HG03558 (cell line): ENCODE results near the gene GGT5.
"Not testable (repeated sequence)": the region's sequence is repeated elsewhere in the genome, so short reads cannot be mapped to it uniquely, and the experiment has no call there.

Source experiments
- ATAC-seq: cut with Tn5 transposase; IDR thresholded peaks from one replicate; pipeline ENCODE4 v1.9.1; 2021; ENCODE audit warnings: moderate number of reproducible peaks; ENCODE audit not compliant: unreplicated experiment; ENCODE audit errors: extremely low read depth

GGT5 gene, protein sequence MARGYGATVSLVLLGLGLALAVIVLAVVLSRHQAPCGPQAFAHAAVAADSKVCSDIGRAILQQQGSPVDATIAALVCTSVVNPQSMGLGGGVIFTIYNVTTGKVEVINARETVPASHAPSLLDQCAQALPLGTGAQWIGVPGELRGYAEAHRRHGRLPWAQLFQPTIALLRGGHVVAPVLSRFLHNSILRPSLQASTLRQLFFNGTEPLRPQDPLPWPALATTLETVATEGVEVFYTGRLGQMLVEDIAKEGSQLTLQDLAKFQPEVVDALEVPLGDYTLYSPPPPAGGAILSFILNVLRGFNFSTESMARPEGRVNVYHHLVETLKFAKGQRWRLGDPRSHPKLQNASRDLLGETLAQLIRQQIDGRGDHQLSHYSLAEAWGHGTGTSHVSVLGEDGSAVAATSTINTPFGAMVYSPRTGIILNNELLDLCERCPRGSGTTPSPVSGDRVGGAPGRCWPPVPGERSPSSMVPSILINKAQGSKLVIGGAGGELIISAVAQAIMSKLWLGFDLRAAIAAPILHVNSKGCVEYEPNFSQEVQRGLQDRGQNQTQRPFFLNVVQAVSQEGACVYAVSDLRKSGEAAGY

DNA sequence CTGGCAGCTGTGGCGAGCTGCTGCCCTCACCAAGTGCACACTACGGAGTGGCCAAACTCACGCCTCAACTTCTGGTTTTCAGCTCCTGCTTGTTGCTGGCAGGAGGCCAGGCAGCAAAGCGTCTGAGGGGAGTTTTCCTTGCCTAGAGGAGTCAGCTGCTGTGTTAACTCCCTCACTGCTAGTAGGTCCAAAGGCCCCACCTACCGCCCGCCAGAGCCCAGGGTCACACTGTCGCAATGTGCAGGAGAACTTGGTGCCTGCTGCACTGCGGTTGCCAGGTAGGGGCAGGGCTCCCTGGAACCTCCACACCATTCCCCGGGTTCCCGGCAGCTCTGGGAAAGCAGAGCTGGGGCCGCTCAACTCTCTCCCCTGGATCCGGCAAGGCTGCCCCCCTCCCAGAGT is at the start of gene GGT5:
TSS of gene GGT5 (minus strand) at position 53 of the 402 bp plus-strand sequence. CDS start 357 bp downstream, outside the sequence.
- not testable (repeated sequence) for ATAC-seq

DNA sequence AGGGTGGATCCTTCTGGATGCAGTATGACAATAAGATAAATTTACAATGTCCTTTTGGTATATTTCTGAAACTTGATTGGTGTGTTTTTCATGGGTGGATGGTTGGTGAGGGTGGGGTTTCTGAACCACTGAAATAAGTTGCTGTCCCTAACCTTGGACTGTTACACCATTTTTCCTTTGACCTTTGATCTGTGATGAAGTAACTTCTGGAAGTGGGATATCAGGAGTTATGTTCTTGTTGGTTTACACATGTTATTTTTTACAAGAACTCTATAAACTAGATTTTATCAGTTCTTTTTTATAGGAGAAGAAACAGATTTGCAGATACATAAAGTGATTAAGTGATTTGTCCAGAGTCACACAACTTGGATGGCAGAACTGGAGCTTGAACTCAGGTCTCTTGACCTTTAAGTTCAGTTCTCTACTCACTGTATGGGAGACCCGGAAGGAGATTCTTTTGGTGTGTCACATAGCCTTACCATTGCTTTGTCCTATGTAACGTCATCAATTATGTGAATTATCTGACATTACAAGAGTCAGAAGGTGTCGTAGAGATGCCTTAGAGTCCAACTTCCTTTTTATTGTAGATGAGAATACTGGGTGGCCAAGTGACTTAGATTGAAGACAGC is 47.4 kb upstream of the GGT5 start:
- ATAC-seq = not testable (repeated sequence)

DNA sequence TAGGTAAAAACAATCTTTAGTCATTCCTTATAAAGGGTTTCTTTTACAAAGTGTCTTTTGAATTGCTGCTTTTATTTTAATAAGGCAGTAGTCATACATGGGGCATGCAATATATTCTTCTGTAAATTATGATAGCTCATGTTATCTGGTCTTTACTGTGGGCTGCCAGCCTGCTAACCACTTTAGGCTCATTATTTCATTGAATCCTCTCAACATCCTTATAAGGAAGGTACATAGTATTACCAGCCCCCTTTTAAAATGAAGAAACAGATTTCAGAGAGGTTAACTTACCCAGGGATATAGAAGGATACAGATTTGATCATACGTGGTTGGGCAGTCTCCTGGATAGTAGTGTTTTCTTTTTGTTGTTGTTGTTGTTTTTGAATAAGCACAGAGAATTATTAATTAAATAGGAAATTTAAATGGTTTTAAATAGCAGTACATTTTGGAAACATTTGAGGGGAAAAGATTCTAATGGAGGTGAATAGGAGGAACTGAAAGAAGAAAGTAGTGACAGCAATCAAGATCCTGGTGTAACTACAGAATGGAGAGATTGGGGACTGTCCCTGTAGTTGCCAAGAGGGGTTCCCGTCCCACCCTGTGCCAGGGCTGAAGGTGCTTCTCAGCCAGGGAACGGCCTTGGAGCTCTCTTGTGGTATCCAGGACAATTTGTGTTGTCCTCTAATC is 46.8 kb upstream of the GGT5 start:
- no peak for ATAC-seq

DNA sequence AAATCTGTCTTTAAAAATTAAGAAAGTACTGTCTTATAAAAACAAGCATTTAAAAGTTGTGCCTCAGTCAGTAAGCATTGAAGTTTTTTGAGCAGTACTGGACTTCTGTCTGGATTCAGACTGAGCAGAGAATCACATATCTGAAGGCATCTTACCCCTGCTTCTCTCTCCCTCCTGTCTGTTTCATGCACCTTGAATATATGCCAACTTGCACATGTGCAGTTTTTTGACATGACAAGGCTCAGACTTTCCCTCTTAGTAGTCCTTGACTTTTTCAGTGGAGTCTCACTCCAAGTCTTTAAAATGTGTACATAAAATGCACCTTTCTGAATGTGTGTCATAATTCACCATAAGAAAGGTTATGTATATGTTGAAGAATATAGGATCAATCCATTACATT is 45.6 kb upstream of the GGT5 start:
- ATAC-seq = no peak

DNA sequence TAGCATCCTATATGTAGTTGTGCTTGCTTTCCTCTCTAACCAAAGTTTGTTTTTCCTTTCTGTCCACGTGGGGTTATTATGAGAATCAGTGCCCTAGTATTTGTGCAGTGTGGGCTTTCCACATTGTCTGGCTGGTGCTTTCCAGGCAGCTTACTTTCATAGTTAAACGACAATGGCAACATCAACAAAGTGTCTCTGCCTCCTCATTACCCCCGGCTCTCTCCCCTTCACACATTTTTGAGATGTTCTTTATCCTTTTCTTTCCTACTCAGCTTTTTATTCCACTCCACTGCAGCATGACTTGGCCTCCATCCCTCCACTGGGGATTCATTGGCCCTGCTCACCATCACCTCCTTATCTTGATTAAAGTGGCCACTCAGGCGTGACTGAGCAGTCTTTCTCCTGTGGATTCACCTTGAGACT is 44.9 kb upstream of the GGT5 start:
- ATAC-seq = no peak

DNA sequence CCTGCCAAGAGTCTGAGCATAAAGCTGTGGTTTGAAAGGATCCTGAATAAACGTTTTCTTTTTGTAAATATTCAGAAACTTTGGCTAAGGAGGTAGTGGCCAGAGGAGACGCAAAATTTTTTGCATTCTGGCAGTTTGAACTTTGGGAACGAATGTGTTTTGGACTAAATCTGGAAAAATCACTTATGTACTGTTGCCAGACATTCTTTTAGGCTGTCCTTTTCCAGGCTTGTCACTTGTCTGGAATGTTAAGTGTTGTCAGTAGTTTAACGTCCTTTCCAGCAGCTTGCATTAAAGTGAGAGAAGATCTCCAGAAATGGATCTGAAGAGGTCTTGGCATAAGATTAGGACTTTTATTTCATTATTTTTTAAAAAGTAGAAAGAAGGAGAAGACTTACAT is 44.2 kb upstream of the GGT5 start:
- no peak for ATAC-seq

DNA sequence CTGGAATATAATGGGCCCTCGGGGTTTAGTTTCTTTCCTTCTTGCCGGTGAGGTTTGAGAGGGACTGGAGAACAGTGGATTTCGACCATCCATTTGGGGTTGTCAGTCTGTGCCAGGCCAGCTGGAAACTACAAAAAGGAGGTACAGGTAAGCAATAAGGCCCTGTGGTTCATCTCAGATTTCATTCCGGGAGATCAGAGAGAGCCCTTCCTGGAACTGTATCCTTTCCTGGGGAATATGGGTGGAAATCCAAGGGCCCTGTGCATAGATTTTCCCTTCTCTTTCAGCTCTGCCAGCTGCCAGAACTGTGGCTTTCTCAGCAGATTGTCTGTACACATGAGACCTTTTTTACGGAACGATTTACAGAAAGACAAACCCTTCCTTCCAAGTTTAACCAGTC is 42.9 kb upstream of the GGT5 start:
- not testable (repeated sequence) for ATAC-seq

DNA sequence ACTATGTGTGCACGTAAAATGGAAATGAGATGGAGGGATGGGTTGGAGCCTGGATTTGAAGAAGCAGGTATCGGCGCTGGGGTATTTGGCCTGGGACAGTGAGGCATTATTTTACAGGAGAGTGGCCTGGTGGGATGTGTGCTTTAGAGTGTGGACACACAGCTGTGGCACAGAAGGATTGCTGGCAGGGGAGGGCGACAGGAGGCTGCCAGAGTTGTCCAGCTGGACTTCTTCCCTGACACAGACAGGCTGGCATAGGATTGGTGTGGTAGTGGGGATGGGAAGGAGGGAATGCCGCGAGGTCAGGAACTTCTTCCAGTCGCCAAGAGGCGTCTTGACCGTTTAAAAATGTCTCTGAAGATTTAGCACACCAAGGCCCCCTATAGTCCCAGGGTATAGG is 42.3 kb upstream of the GGT5 start:
- ATAC-seq = not testable (repeated sequence)

DNA sequence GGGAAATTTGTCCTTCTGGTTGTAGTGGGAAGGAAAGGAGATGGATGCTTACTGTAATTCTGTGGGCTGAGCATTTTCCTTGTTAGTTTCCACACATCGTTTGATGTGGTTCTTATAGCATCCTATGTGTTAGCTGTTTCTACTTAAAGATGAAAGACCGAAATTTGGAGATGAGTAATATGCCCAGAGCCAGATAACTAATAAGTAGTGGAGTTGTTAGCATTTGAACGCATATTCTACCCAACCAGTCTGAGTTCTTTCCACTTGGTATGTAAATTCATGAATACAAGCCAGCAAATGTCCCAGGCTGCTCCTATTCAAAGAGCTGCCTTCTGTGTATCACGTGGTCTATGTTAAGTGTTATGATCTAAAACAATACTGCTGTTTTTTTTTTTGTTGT is 40.4 kb upstream of the GGT5 start:
- no peak for ATAC-seq

DNA sequence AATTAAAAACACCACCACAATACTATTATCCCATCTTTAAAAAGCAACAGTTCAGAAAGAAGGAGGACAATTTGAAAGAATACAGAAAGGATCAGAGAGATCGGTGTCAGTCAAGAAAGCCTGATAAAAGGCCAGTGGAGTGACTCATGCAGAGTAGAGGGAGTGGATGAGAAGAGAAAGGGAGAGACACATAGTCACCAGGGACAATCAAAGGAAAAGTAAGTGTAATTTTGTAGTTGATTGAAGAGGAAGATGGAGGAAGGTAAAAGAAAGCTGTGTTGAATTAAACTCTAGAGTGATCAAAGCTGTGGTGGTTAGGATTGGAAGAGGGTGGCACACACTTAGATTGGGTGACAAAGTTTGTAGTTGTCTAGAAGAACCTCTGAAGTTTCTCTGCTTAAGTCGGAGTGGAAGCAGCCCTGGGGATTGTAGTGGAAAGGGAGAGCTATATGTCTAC is 39.9 kb upstream of the GGT5 start:
- no peak for ATAC-seq

DNA sequence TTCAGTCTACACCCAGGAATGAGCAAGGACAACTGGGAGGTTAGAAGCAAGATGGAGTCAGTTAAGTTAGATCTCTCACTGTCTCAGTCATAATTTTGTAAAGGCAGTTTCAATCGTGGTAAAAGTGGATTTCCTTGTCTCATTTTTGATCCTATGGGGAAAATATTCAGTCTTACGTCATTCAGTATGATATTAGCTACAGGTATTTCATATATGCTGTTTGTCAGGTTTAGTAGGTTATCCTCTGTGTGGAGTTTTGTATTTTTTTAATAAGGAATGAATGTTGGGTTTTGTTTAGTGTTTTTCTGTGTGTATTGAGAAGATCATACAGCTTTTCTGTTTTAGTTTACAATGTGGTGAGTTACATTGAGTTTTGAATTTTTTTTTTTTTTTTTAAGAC is 37.5 kb upstream of the GGT5 start:
- no peak for ATAC-seq

DNA sequence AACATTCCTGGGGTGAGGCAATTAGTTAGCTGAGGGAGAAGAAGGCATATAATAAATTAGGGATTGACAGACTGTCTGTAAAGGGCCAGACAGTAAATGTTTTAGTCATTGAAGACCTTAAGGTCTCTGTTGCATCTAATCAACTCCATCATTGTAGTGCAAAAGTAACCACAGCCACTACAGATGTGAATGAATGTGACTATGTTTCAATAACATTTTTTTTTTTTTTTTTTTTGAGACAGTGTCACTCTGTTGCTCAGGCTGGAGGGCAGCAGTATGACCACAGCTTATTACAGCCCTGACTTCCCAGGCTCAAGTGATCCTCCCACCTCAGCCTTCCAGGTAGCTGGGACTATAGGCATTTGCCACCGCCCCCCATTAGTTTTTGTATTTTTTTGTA is 35.5 kb upstream of the GGT5 start:
- ATAC-seq = not testable (repeated sequence)

DNA sequence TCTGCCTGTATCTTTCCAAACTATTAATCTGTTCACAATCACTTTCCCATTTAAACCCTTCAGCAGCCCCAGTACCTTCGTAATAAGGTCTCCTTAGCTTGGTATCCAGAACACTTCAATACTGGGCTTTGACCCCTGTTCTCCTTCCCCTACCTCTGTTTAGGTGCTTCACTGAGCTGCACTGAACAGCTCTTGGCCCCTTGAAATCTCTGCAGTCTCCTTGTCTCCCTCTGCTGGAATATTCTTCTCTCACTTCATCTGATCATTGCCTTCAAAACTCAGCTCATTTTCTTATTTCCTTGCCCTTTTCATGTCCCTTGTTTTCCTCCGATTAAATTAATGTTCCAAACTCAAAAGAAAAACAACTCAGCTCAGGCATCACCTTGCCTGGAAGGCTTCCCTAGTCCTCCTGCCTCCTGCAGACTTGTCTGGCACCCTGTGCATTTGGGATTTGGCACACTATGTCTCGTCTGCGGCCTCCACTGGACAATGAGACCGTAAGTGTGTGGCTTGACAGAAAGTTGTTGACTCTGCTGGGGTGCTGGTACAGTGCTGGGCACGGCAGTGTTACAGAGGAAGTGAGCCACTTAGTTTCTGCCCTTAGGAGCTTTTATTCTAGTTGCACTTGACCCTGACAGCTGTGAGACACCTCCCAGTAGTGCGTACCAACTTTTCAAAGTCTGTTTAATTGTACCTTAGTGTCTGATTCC is 30.0 kb upstream of the GGT5 start:
- not testable (repeated sequence) for ATAC-seq

DNA sequence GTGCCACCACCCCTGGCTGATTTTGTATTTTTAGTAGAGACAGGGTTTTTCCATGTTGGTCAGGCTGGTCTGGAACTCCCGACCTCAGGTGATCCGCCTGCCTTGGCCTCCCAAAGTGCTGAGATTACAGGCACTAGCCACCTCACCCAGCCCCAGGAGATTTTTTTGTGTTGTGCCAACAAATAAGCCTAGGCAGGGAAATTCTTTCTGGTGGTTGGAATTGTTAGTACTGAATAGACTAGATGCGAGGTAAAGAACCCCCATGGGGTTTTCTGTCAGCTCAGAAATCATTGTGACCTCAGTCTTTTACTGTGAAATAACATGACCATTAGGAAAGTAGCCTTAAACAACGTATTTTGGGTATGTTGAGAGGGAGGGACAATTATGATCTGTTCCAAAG is 29.0 kb upstream of the GGT5 start:
- not testable (repeated sequence) for ATAC-seq

DNA sequence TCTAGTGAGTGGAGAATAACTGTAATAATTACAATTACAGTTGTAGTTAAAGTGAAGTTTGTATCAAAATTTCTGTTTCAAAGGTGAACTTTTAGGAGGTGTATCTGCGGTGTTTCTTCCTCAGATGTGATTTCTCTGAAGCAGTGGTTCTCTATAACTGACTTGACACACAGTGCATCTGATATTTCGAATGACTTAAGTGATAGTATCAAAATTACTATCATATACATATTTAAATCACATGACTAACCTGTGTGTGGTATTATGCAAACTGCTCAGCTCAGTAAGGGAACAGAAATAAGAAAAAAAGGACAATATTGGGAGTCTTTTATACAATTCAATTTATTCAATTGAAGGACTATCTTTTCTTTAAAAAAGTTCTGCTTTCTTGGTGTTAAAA is 28.1 kb upstream of the GGT5 start:
- not testable (repeated sequence) for ATAC-seq

DNA sequence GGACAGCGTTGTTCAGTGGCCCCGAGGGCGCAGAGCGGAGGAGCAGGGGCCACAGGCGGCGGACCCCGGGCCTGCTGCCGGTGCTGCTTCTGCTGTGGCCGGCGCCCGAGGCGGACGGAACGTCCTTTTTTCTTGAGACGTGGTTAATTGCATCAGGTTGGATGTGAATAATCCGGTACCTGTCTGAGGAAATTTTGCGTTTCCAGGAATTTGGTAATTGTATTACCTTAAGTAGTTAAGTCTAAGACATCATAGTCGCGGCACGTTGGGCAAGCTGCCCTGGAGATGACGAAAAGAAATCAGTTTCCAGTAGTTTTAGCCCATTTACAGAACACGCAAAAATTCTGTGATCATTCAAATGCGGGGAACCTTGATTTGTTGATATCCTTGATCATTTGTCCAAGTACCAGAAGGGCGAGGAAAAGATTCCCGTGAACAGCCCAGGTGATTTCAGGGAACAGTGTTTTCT is 26.5 kb upstream of the GGT5 start:
- ATAC-seq = no peak

DNA sequence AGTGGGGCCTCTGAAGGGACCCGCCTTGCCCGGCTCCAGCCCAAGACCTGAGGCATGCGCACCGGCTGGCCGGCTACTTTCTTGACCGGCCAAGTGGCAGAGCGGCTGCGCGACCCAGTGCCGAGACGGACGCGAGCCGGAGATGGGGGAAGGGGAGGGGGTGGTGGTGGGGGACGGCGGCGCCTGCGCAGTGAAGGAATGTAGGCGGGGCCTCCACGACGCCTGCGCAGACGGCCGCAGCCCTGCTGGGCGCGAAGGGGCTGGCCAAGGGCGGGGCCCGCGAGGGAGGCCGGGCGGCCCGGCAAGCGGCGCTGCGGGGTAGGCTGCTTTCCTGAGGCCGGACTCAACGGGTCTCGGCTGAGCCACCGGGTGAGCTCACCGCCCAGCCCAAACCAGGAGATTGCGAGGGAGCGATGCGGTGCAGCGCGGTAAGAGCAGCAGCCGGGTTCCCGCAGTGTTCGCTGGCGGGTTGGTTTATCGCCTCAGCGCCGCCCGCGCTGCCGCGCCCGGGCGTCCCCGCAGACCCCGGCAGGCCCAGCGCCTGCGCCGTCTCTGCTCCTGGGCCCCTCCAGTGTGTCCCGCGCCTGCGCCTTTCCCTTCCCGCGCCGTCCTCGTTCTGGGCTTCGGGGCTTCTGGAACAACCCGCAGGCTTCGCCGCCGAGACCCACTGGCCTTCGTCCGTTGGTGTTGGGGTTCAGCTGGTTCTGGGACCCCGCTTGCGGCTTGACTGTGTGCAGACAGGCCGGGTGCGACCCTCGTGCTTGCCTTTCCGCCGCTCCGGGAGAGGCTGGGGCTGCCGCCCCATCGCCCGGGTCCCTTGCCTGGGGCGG is 25.9 kb upstream of the GGT5 start, which contains the start of gene SPECC1L:
TSS of gene SPECC1L (plus strand) at position 276 of the 830 bp plus-strand sequence. CDS start 31,401 bp downstream, outside the sequence.
- peak; percentile 74 for ATAC-seq

DNA sequence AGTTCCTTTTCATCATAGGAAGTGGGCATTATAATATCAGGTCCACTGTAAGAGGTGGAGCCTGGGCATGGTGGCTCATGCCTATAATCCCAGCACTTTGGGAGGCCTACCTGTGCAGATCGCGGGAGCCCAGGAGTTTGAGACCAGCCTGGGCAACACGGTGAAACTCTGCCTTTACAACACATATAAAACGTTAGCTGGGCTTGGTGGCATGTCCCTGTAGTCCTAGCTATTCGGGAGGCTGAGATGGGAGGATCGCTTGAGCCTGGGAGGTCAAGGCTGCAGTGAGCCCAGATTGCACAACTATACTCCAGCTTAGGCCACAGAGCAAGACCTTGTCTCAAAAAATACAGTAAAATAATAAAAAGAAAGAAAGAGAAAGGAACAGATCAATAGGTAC is 21.6 kb upstream of the GGT5 start:
- ATAC-seq = not testable (repeated sequence)

DNA sequence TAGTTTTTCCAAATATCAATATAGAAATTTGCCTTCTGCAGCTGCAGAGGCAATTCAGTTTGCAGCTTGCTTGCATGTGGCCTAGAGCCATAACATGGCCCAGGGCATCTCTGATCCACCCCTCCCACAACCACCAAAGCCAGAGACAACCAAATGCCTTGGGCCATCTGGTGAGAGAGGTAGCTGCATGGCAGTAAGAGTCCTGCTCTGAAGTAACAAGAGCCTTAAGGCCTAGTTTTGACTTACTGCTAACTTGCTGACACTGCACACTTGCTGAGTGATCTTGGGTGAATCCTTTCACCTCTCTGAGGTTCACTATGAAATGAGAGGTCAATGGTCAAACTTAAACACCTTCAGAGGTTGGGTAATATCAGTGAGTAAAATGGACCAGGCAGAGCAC is 20.9 kb upstream of the GGT5 start:
- no peak for ATAC-seq
